GM21529 (cell line): Measurements from ENCODE around the gene SYNPO.
A peak's percentile ranks its signal among the peaks of the same experiment; 100 is the strongest.

Experiments used
- ATAC-seq: cut with Tn5 transposase; IDR thresholded peaks from one replicate; pipeline ENCODE4 v1.9.1; 2021; ENCODE audit not compliant: unreplicated experiment

The SYNPO gene

GRCh38 chr5:150689120-150689519, 48.7 kb downstream of the SYNPO start:
- no peak for ATAC-seq

GRCh38 chr5:150690760-150691159, 50.3 kb downstream of the SYNPO start:
- no peak for ATAC-seq

GRCh38 chr5:150692276-150692675, 51.8 kb downstream of the SYNPO start:
- no peak for ATAC-seq

GRCh38 chr5:150694612-150695011, 54.2 kb downstream of the SYNPO start:
- ATAC-seq = no peak

GRCh38 chr5:150700246-150700593, 59.8 kb downstream of the SYNPO start:
- no peak for ATAC-seq

- peak; percentile 99 for ATAC-seq
Measured at GRCh38 chr5:150700594-150701377, 60.3 kb downstream of the SYNPO start, which contains the start of gene RBM22. TSS of gene RBM22 (minus strand) at chr5:150701062. CDS start at chr5:150700985, 77 bp downstream.

GRCh38 chr5:150703762-150704161, 63.3 kb downstream of the SYNPO start:
- ATAC-seq = no peak

GRCh38 chr5:150706776-150707390, 66.4 kb downstream of the SYNPO start:
- ATAC-seq = no peak
